SK-N-MC (cell line): ENCODE data around the gene TSR1.

Experiments
- EZH2 ChIP-seq: fragments of 200-600 bp; sonication (generic); IDR thresholded peaks from one replicate; pipeline ENCODE4 v1.6.1; 2017; ENCODE audit warnings: antibody characterized with exemption
- FOXP2 ChIP-seq: optimal IDR thresholded peaks from 2 replicates; pipeline ENCODE3; 2011; ENCODE audit warnings: mild to moderate bottlenecking, moderate library complexity; ENCODE audit not compliant: insufficient read depth; ENCODE audit errors: extremely low read length, control extremely low read depth
- POLR2AphosphoS5 ChIP-seq: IDR thresholded peaks from 2 replicates; pipeline ENCODE4 v1.6.1; 2012; ENCODE audit warnings: mild to moderate bottlenecking, low read depth, low read length, borderline replicate concordance

GRCh38 chr17:2384439-2385127 lies 48.3 kb upstream of the TSR1 start:
- TF ChIP-seq EZH2 (no peak), POLR2AphosphoS5 (no peak), FOXP2 (no peak)
